Suprapubic skin (tissue), 4 donors: ENCODE data around the gene HEYL. TPM values are rescaled to one million over a fixed set of nuclear protein-coding genes. Genes with fewer than 3 reads are reported as not detected.

Source experiments
- DNase-seq, 2 donors: peaks; one replicate each; pipeline ENCODE4 v3.0.0-alpha.2; 2019; ENCODE audit warnings: low spot score in 2 of 2
- H3K27ac ChIP-seq: fragments of 200-600 bp; sonication (generic); one replicate; pipeline ENCODE4 v1.5.1; 2019
- H3K27me3 ChIP-seq: fragments of 200-600 bp; sonication (generic); one replicate; pipeline ENCODE4 v1.5.1; 2019
- H3K36me3 ChIP-seq: fragments of 200-600 bp; sonication (generic); one replicate; pipeline ENCODE4 v1.5.1; 2019
- H3K4me1 ChIP-seq: fragments of 200-600 bp; sonication (generic); one replicate; pipeline ENCODE4 v1.5.1; 2019
- H3K4me3 ChIP-seq: fragments of 200-600 bp; sonication (generic); one replicate; pipeline ENCODE4 v1.5.1; 2019; ENCODE audit warnings: mild to moderate bottlenecking
- H3K9me3 ChIP-seq: fragments of 200-600 bp; sonication (generic); one replicate; pipeline ENCODE4 v1.5.1; 2019
- EP300 ChIP-seq: sonication (generic); formaldehyde crosslinking; IDR thresholded peaks from one replicate; pipeline ENCODE4 v1.6.1; 2017; ENCODE audit warnings: antibody characterized with exemption
- POLR2A ChIP-seq, 2 donors: fragments of 450-650 bp; IDR thresholded peaks; one replicate each; pipeline ENCODE4 v1.6.1; 2017; ENCODE audit warnings: antibody characterized with exemption in 2 of 2, mild to moderate bottlenecking in 2 of 2, moderate library complexity in 2 of 2
- POLR2AphosphoS5 ChIP-seq, 3 donors: sonication (generic); formaldehyde crosslinking; IDR thresholded peaks; one replicate each; pipeline ENCODE4 v1.6.1; 2017; ENCODE audit warnings: antibody characterized with exemption in 3 of 3
- WGBS: methylation state at CpG from one replicate; pipeline ENCODE4 v1.1.5; 2018; 5-methylcytosine and 5-hydroxymethylcytosine counted together
- total RNA-seq, 4 donors: library from RNA; depleted of rRNA; stranded (reverse); fragments of >200 nt; gene quantifications; one replicate each; pipeline ENCODE4 v1.1.0, GENCODE V29; 2016
- TF ChIP-seq, protein P1 (sequence below), 2 donors: fragments of 200-600 bp in 1 of 2; fragments of 450-650 bp in 1 of 2; sonication (generic) in 1 of 2; IDR thresholded peaks; one replicate each; pipeline ENCODE4 v1.5.1; 2016 to 2019; ENCODE audit warnings: antibody characterized with exemption in 2 of 2, mild to moderate bottlenecking in 1 of 2, moderate library complexity in 1 of 2

HEYL gene
- total RNA-seq, 4 donors from 2014 or later = 1.3 to 3.0 (median 1.8) TPM

DNA sequence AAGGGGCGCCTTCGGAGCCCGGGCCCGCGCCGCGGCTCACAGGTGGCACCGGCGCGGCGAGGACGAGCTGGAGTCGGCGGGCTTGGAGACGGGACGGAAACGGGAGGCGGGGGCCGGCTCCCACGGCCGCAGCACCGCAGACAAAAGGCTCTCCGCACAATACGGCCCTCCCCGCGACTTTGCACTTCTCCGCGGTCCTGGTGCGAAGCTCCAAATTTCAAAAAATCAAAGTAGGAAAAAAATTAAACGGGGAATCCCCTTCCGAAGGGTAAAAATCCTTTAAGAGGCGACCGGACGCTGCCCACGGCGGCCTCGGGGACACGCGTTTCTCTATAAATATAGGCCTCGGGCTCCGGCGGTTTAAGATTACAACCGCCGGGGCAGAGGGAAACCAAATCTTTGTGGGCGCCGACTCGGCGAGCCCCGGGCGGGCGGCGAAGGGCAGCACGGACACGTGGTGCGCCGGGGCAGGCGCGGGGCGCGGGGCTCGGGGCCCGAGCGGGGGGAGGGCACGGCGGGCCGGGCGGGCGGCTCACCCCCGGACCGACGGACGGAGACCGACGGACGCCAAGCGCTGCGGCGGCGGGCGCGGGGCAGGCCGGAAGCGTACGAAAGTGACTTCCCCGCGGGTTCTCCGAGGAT is 63.3 kb downstream of the HEYL start:
- H3K27ac ChIP-seq = peak overlapping the region; percentile 89
- DNase-seq = no peak
- TF ChIP-seq, protein P1, sequence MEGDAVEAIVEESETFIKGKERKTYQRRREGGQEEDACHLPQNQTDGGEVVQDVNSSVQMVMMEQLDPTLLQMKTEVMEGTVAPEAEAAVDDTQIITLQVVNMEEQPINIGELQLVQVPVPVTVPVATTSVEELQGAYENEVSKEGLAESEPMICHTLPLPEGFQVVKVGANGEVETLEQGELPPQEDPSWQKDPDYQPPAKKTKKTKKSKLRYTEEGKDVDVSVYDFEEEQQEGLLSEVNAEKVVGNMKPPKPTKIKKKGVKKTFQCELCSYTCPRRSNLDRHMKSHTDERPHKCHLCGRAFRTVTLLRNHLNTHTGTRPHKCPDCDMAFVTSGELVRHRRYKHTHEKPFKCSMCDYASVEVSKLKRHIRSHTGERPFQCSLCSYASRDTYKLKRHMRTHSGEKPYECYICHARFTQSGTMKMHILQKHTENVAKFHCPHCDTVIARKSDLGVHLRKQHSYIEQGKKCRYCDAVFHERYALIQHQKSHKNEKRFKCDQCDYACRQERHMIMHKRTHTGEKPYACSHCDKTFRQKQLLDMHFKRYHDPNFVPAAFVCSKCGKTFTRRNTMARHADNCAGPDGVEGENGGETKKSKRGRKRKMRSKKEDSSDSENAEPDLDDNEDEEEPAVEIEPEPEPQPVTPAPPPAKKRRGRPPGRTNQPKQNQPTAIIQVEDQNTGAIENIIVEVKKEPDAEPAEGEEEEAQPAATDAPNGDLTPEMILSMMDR (IDR thresholded peaks at IDR 0.05) = no peak
- TF ChIP-seq POLR2A (IDR thresholded peaks at IDR 0.05) = no peak
- TF ChIP-seq POLR2AphosphoS5 (IDR thresholded peaks at IDR 0.05) = no peak
- TF ChIP-seq EP300 = no peak
- peak overlapping the region; percentile 91 for H3K4me3 ChIP-seq
- peaks cover 16% of the 10 kb centered on the region for H3K36me3 ChIP-seq
- H3K9me3 ChIP-seq = no peaks in the 10 kb centered on the region
- no peaks in the 10 kb centered on the region for H3K27me3 ChIP-seq
- WGBS = under 1% methylated on average over 69 of the region's 87 CpGs
- peaks cover 33% of the 10 kb centered on the region for H3K4me1 ChIP-seq

DNA sequence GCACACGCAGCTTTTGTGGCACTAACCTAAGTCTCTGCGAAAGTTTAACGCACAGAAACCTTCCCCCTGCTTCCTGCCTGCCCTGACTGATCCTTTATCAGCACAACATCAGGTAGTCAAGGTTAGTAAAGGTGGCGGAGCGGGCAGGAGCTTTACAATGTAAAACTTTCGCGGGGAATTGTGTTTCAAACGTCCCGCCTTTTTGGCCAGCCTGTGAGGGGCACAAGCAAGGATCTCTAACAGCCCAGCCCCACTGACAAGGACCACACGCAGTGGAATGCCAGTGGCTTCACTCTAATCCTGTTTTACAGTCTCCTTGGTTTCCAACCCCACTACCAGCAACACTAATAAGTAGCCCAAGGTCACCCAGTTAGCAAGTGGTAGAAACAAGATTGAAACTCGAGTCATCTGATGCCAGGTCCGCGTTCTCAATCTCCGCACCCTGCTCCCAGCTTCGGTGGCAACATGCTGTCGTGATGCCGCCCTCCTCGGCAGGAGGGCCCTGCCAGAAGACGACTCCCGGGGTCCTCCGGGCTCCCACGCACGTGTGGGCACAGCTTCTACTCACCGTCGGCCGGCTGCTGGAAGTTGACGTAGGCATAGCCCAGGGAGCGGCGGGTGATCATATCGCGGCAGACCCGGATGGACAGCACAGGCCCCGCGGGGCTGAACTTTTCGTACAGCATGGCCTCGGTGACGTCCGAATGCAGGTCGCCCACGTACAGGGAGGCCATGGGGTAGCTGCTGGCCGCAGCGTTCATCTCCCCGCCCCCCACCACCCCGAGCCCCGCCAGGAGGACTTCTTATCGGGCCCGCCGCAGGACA is 64.0 kb downstream of the HEYL start:
- peaks cover 33% of the 10 kb centered on the region for H3K4me1 ChIP-seq
- H3K4me3 ChIP-seq = peak overlapping the region; percentile 91

DNA sequence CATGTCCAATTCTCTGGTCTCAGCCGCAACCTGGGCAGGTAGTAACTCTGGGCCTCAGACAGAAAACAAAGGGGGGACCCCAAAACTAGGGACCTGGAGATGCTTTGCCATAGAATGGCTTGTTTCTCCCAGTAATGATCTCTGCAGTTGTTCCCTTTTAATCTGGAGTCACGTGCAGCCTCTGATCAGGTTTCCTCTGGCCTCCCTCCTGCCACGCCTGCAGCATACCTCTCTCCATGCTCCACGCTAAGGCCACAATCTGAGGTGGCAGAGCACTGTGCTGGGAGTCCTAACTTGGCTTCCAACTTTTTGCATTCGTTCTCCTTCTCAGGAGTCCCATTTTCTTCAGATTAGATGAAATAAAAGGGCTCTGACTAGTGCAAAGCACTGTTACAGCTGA is 64.8 kb downstream of the HEYL start:
- peak overlapping the region; percentile 91 for H3K4me3 ChIP-seq
- no peak overlapping the region for H3K27ac ChIP-seq
- no peaks in the 10 kb centered on the region for H3K27me3 ChIP-seq
- H3K4me1 ChIP-seq = peaks cover 33% of the 10 kb centered on the region
- TF ChIP-seq POLR2AphosphoS5 (IDR thresholded peaks at IDR 0.05) = no peak
- TF ChIP-seq, protein P1 (IDR thresholded peaks at IDR 0.05) = no peak
- TF ChIP-seq POLR2A (IDR thresholded peaks at IDR 0.05) = no peak
- TF ChIP-seq EP300 = no peak
- peaks cover 30% of the 10 kb centered on the region for H3K36me3 ChIP-seq
- H3K9me3 ChIP-seq = no peaks in the 10 kb centered on the region
- no peak for DNase-seq
- WGBS = 34% methylated on average over 4 of the region's 5 CpGs

More for the DNA sequence above, 64.0 kb downstream of the HEYL start:
- Histone ChIP-seq H3K9me3 (no peaks in the 10 kb centered on the region), H3K27me3 (no peaks in the 10 kb centered on the region), H3K27ac (peak overlapping the region; percentile 89), H3K36me3 (peaks cover 23% of the 10 kb centered on the region)
- TF ChIP-seq, protein P1 (IDR thresholded peaks at IDR 0.05) = no peak
- TF ChIP-seq POLR2AphosphoS5 (IDR thresholded peaks at IDR 0.05) (peak in 1 of 3 donors; percentile 20), EP300 (no peak)
- 6% methylated on average over 27 of the region's 48 CpGs for WGBS
- DNase-seq = peak; percentile 80 to 85

Other genes starting within 250 kb of the HEYL start
- 1 to 10 TPM in 1 of 4 donors, under 1 TPM in 1, not detected in 2; 0.38 to 1.7 TPM for gene BMP8A, start 148.0 kb downstream of the HEYL start, total RNA-seq
- 100 to 1,000 TPM; 133 to 187 (median 144) TPM for gene PABPC4, start 62.9 kb downstream of the HEYL start, total RNA-seq
- gene NT5C1A, start 32.5 kb upstream of the HEYL start, total RNA-seq = not detected
- gene HPCAL4, start 51.8 kb upstream of the HEYL start, total RNA-seq = under 1 TPM in 1 of 4 donors, not detected in 3; 0.55 TPM
- 10 to 100 TPM; 27.0 to 40.6 (median 28.5) TPM for gene PPIE, start 99.2 kb upstream of the HEYL start, total RNA-seq
- 10 to 100 TPM in 1 of 4 donors, 1 to 10 TPM in 1, under 1 TPM in 2; 0.45 to 10.1 (median 1.6) TPM for gene OXCT2, start 131.7 kb upstream of the HEYL start, total RNA-seq
- 1 to 10 TPM in 3 of 4 donors, under 1 TPM in 1; 0.83 to 3.5 (median 2.1) TPM for gene BMP8B, start 149.2 kb upstream of the HEYL start, total RNA-seq
- gene TRIT1, start 243.9 kb upstream of the HEYL start, total RNA-seq = 10 to 100 TPM; 14.1 to 50.7 (median 31.2) TPM